GM12891 (cell line): ENCODE measurements around the gene CPED1.

Experiments used
- POLR2A ChIP-seq: IDR thresholded peaks from 2 replicates; pipeline ENCODE4 v1.6.1; 2011; ENCODE audit warnings: low read depth, low read length, control low read depth
- POLR2AphosphoS5 ChIP-seq: IDR thresholded peaks from 2 replicates; pipeline ENCODE4 v1.6.1; 2011; ENCODE audit warnings: low read depth, low read length, control low read depth
- SPI1 ChIP-seq: IDR thresholded peaks from 2 replicates; pipeline ENCODE4 v1.6.1; 2011; ENCODE audit warnings: low read depth, low read length, control low read depth

DNA sequence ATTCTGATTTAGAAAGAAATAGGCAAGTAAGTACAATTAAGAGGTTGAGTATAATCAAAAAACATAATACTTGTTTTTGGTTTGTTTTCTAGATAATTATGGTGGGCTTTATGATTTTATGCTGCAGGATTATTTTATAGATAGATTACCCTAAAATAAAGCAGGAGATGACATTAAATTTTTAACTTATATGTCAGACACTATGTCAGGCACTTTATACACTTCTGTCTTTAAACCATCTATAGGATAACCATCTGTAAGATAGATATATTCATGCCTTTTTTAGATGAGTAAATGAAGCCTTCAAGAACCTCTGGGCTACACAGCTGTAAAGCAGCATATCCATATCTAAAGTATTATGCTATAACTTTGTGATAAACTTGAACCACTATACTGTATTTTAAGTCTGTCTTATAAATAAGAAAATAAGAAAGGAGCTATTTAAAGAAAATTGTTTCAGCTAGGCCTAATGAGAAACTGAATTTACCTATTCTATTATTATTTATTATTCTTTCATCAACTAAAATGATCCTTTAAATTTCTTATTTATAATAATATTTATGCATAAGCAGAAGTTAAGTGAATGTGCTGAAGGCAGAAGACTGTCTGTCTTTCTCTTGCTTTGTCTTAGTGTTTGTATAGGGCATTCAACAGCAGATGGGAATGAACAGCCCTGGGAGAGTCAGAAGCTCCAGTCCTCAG, 94.0 kb downstream of the CPED1 start:
- TF ChIP-seq SPI1 (no peak), POLR2AphosphoS5 (no peak), POLR2A (no peak)
